Progenitor cell of endocrine pancreas (in vitro differentiated cells): Measurements from ENCODE around the gene HSD3B7. TPM values are rescaled to one million over a fixed set of nuclear protein-coding genes. Genes with fewer than 3 reads are reported as not detected.

ENCODE experiments used
- DNase-seq: peaks from one replicate; pipeline ENCODE4 v3.0.0; 2021; ENCODE audit warnings: low spot score; ENCODE audit not compliant: unreplicated experiment
- H3K27ac Mint-ChIP-seq: 2 replicates; pipeline ENCODE4 v1.8.0; 2021; ENCODE audit warnings: mild to moderate bottlenecking, moderate library complexity, mixed read lengths
- H3K27me3 Mint-ChIP-seq: 2 replicates; pipeline ENCODE4 v1.8.0; 2021; ENCODE audit warnings: mixed read lengths
- H3K36me3 Mint-ChIP-seq: 2 replicates; pipeline ENCODE4 v1.8.0; 2022; ENCODE audit warnings: mixed read lengths; ENCODE audit not compliant: insufficient read depth
- H3K4me1 Mint-ChIP-seq: 2 replicates; pipeline ENCODE4 v1.8.0; 2021; ENCODE audit warnings: low read depth, mixed read lengths
- H3K4me3 Mint-ChIP-seq: 2 replicates; pipeline ENCODE4 v1.8.0; 2021; ENCODE audit warnings: low read depth, mild to moderate bottlenecking, moderate library complexity, mixed read lengths
- H3K9me3 Mint-ChIP-seq: 2 replicates; pipeline ENCODE4 v1.8.0; 2021; ENCODE audit warnings: low read depth, mixed read lengths
- CTCF ChIP-seq: fragments of 200-600 bp; sonication (generic); IDR thresholded peaks from one replicate; pipeline ENCODE4 v1.5.0; 2021; ENCODE audit warnings: antibody characterized with exemption, mild to moderate bottlenecking; ENCODE audit not compliant: unreplicated experiment
- total RNA-seq: library from RNA; stranded (reverse); gene quantifications from 2 replicates; pipeline ENCODE4 v1.2.1, GENCODE V29; 2021

The HSD3B7 gene
- total RNA-seq, 1 donor from 2014 or later = 5.5 TPM

DNA sequence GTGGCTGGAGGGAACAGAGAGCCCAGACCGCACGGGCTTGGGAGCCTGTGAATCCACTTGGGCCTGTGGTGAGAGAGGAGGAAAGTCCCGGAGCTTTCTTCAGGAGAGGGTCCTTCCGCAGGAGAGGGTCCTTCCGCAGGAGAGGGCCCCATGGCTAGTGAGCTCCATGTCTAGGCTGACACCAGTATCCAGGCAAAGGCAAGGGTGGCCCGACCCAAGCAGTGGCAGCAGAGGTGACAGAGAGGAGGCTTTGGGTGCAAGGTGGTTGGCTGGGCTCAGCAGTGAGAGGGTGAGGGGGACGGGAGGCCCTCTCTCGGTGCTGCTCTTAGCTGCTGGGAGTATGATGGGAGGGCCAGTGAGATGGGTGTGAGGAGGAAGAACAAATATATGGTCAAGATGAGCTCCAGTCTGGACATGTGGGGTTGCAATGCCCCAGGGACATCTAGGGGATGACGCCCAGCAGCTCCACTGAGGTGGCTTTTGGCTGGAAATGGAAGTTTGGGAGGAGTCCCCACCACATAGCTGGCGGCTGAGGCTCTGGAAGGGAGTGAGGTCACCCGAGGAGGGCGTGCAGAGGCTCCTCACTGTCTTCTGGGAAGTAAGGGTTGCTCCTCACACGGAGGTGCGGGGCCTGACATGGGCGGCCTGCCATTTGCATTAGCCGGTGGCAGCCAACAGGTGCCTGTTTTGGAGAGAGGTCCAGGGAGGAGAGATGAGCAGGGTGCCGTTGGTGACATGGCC lies 2.3 kb upstream of the HSD3B7 start:
- Mint-ChIP-seq H3K4me1 (peaks cover 2% of the 10 kb centered on the region), H3K9me3 (no peaks in the 10 kb centered on the region), H3K27ac (peak overlapping the region; percentile 46), H3K27me3 (no peaks in the 10 kb centered on the region), H3K36me3 (peaks cover 10% of the 10 kb centered on the region), H3K4me3 (no peak overlapping the region)
- DNase-seq = no peak
- no peak for TF ChIP-seq CTCF

- Mint-ChIP-seq H3K4me1 (peaks cover 2% of the 10 kb centered on the region), H3K36me3 (peaks cover 10% of the 10 kb centered on the region), H3K27me3 (no peaks in the 10 kb centered on the region), H3K4me3 (no peak overlapping the region), H3K9me3 (no peaks in the 10 kb centered on the region), H3K27ac (no peak overlapping the region)
- no peak for DNase-seq
- no peak for TF ChIP-seq CTCF
These were observed 1.6 kb upstream of the HSD3B7 start for GRCh38 chr16:30983289-30983889.

DNA sequence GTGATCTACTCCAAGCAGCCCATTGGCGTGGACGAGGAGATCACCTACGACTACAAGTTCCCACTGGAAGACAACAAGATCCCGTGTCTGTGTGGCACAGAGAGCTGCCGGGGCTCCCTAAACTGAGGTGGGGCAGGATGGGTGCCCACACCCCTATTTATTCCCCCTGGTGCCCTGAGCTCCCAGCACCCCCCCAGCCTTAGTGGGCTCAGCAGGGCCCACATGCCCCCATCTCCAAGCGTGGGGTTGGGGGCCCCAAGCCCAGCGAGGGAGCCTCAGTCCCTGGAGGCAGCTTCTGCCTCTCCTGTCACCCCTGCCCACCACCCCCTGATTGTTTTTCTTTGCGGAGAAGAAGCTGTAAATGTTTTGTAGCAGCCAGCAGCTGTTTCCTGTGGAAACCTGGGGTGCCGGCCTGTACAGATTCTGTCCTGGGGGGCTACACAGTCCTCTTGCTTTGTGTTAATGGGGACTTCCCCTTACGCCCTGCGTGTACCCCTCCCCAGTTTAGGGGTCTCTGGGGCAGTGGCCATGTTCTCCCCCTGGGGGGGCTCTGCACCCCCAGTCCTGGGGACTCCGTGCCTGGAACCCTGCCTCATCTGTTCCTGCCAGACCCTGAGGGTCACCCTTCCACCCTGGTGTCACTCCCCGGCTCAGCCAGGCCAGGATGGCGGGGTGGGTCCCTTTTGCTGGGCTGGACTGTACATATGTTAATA lies 953 bp upstream of the HSD3B7 start:
- H3K9me3 Mint-ChIP-seq = no peaks in the 10 kb centered on the region
- no peak for DNase-seq
- TF ChIP-seq CTCF = no peak
- H3K36me3 Mint-ChIP-seq = peaks cover 8% of the 10 kb centered on the region
- H3K4me1 Mint-ChIP-seq = peaks cover 2% of the 10 kb centered on the region
- H3K27me3 Mint-ChIP-seq = no peaks in the 10 kb centered on the region
- no peak overlapping the region for H3K27ac Mint-ChIP-seq
- no peak overlapping the region for H3K4me3 Mint-ChIP-seq

DNA sequence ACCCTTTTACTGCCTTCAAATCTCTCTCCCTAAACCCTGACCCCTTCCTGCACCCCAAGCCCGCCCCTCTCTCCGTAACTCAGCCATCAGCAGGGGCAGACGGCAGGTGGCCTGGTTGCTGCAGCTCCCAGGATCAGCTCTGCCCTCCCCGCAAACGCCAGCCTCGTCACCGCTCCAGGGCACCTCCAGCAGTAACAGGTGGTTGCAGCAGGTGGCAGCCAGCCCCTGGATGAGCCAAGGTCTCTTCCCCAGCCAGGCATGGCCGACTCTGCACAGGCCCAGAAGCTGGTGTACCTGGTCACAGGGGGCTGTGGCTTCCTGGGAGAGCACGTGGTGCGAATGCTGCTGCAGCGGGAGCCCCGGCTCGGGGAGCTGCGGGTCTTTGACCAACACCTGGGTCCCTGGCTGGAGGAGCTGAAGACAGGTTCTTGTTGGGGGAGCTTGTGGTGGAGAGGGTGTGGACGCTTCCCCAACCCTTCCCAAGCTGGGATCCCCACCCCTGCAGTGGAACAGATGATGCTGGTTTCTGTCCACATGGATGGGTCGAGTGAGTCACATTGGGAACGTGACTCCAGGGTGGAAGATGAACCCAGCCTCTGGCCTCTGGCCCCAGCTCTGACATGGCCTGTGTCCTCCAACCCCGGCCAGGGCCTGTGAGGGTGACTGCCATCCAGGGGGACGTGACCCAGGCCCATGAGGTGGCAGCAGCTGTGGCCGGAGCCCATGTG lies 558 bp downstream of the HSD3B7 start:
- Mint-ChIP-seq H3K27ac (peak overlapping the region; percentile 84), H3K4me1 (peaks cover 2% of the 10 kb centered on the region)

More for the DNA sequence above, 558 bp downstream of the HSD3B7 start:
- Mint-ChIP-seq H3K36me3 (peaks cover 5% of the 10 kb centered on the region), H3K27me3 (no peaks in the 10 kb centered on the region), H3K4me3 (peak overlapping the region; percentile 56), H3K9me3 (no peaks in the 10 kb centered on the region)
- DNase-seq = peak; percentile 39
- TF ChIP-seq CTCF = no peak
